HG03439 (cell line): ENCODE results near the gene C11orf21.
"Not testable (repeated sequence)": the region's sequence is repeated elsewhere in the genome, so short reads cannot be mapped to it uniquely, and the experiment has no call there.

Experiments
- ATAC-seq: cut with Tn5 transposase; IDR thresholded peaks from one replicate; pipeline ENCODE4 v1.9.1; 2021; ENCODE audit warnings: mild to moderate bottlenecking, moderate library complexity; ENCODE audit not compliant: unreplicated experiment

Gene C11orf21

DNA sequence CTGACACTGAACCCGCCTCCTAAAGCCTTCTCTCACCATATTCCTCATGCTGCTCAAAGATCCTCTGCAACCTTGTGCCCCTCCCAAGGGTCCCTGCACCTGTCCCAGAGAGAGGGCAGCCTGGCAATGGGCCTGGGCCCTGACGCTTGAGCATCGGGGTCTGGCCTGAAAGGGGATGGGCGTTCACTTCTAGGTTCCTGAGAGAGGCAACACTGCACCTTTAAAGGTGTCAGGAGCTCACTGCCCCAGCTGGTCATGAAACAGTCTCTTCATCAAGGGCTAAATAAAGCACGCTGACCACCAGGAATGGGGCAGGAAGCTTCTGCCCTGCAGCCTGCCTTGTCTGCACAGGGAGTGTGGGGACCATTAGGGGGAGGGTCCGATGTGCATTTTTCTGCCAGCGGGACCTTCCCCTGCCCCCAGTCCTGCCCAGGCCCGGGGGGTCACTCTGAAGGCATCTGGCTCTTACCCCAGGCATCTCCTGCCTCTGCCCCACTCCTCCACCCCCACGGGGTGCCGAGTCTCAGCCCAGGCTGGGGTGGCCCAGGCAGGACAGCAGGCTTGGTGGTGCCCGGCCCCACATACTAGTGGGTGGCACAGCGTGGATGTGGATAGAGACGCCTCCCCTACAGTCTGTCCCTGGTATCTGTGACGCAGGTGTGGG is 3.5 kb downstream of the C11orf21 start:
- no peak for ATAC-seq

DNA sequence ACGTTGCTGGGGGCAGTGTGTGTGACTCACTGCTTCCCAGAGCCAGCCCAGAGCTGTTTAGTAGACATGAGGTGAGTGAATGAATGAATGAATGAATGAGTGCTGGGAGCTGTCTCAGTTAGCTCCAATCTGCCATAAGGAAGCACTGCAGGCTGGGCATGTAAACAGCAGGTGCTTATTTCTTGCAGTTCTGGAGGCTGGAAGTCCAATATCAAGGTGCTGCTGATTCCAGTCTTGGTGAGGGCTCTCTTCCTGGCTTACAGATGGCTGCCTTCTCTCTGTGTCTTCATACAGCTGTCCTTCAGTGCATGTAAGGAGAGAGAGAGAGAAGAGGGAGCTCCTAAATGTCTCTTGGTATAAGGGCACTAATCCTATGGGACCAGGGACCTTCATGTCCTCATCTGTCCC is 4.1 kb downstream of the C11orf21 start:
- no peak for ATAC-seq

DNA sequence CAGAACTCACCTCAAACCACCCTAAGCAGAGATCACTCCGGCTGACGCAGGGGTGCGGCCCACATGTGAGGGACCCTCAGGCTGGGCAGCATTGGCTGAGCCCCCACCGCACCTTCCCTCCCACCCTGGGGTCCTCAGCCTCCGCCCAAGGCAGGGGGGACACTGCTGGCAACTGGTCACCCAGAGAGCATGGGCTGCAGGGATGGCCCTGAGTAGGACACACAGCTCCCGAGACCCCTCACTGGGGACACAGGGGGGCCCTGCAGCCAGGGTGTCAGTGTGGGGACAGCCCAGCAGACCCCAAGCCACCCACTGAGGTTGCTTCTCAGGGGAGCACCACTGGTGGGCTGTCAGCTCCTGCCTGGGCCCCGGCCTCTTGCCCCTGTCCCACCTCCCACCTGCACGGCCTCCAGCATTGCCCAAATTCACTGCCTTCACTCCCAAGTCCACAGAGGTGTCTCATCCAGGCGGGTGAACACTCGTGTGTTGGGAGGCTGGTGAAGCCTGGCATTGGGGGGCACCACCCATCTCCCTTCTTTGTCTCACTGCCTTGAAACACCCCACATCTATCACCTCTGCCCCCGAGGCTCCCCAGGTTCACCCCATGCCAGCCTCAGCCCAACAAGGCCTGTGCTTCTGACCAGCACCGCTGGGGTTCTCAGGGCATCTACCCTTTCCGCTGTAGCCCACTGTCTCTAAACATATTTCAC is 4.7 kb downstream of the C11orf21 start:
- no peak for ATAC-seq

DNA sequence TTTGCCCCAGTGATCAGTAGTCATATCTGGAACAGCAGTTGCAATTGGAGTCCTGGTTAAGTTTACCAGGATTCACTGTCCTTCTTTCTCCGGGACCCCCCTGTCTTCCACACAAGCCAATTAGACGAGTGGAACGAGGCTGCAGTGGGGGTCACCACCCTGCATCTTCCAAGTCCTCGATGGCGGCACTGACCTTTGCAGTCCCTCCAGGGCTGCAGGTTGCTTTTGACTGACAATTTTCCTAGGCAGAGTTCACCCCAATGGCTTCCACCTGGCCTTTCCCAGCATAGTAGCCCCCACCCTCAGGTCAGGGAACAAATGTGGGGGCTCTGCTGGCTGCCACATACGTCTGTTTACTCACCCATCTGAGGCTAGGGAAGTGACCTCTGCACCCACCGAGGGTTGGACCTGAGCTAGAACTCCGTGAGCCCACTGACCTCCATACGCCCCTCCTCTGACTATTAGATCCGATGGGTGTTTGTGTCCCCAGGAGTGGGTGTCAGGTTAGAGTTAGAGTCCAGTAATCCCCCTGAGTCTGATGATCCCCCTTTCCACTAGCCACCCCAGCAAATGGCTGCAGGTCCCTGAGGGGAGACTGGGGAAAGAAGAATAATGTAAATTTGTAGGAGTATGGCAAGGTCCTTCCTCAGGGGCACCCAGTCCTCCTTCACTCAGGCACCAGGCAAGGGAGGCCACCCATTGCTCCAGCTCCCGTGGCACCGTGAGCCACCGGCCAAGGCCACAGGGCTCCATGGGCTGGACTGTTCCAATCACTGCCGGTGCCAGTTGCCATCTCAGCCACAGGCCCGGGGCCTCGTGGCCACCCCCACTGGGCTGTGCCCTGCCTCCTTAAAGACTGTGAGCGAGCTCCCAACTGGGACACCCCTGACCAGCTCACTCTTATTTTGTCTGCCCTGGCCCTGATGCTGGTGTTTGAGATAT is 5.5 kb downstream of the C11orf21 start:
- no peak for ATAC-seq

DNA sequence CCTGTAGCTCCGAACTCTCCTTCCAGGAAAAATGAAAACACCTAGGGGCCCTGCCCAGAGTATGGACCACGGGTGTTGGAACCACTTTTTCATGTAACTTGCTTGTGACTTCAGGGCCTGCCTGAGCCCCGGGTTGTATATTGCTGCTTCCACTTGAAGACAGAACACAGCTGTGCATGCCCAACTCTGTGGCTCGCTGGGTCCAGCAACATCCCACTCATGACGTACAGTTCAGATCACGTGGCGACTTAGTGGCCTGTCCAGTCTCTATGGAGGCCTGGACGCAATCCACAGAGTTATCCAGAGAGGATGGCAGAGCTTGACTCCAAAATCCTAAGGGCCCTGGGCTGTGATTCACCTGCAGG is 6.8 kb downstream of the C11orf21 start:
- ATAC-seq, result no peak

DNA sequence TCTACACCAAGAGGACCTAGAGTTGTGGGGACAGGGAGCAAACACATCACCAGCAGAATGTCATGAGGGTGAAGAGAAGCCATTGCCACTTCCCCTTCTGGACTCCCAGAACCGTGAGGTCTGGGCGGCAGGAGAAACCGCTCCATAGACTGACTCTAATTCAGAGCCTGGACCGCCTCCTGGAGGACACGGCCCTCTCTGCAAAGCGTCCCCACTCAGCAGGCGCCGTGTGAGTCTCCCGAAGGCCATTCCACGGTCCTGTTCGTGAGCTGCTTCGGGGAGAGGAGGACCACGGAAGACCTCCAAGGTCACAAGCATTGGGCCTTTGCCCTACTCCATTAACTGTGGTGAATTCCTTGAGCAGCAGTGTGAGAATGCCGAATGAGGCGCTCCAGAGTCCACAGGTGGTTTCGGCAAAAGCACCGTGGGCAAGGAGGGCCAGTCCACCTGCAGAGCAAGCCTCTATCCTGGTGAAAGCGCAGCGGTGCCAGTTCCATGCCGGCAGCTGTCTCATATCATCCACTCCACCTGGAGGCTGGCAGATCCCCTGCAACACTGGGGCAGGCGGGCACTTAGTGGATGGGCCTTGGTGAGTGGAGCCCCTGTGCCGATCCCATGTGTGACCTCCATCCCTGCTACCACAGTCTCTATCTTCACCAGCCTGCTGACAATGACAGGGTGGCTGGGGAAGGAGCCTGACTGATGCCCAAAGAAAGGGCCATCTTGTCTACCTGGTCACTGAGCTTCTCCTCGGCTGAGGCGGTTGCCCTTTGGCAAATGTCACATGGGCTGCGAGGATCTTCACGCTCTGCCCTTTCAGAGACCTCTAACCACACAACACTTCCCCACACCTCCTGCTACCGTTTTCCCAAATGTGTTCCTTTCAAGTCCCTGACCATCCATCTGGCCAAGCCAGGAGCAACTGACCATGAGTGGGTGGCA is 7.5 kb downstream of the C11orf21 start:
- ATAC-seq, result no peak

DNA sequence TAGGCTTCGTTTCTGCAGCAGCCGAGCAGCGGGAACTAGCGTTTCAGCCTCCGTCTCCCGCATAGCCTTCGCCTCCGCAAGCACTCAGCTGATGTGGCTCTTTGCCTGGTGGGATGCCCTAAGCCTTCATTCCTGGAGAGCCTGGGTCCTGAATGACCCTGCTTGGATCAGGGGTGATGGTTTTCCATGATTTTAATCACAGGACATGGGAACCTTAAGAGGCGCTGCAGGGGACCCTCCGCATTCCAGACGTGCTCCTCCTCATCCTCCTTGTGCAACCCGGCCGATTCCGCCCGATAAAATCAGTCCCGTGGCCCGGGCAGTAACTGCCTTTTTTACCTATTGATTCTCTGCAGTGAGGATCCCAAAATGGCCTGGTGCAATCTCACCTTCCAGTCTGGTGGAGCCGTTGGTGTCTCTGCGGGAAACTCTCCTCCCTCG is 8.2 kb downstream of the C11orf21 start:
- no peak for ATAC-seq

DNA sequence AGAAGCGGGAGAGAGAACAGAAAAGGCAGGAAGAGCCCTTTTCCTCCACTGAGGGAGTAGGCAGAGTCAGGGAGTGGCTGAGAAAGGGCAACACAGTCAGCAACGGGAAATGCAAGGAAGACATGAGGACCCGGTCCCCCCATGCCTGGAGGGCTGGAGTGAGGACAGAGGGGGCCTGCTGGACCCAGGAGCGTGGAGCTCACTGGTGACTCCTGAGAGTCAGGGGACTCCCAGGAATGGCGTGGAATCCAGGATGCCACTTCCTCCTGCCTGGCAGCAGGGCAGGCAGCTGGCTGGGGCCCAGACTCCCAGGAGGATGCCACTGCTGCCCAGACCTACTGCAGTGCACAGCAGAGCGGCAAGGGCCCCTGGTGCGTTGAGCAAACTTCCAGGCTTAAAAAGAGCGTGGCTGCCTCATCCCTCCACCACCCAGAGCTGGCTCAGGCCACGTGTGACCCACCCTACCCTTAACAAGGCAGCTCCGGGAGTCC is 11.3 kb downstream of the C11orf21 start:
- no peak for ATAC-seq

DNA sequence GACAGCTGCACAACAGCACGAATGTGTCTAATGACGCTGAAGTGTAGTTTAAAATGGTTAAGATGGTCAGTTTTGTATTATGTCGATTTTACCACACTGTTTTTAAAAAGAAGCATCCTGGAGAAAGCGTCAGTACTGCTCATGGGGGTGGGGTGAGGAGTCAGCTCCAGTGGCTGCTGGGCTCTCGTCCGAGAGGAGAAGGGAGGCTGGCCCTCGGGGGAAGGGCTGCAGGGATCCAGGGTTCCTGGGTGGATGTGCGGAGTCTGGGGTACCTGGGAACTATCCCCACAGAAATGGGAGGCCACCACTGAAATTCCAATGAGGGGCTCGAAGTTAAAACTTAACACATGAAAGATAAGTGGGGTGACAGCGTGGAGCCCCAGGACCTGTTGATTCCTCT is 11.9 kb downstream of the C11orf21 start:
- ATAC-seq, result no peak

DNA sequence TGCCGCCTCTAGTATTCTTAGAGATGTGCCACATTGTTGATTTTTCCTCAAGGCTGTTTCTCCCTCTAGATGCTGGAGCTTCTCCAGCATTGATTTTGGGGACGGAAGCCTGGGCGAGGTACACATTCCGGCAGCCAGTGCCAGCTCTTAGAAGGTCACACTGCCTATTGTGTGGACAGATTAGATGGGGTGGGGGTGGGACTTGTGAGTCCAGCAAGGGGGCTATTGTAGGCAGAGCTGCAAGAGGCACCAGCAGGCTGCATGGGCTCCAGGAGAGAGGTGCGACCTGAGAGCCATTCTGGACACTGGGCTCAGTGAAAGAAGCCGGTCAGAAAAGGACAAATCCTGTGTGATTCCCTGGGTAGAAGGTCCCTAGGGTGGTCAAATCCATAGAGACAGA is 12.4 kb downstream of the C11orf21 start:
- no peak for ATAC-seq

DNA sequence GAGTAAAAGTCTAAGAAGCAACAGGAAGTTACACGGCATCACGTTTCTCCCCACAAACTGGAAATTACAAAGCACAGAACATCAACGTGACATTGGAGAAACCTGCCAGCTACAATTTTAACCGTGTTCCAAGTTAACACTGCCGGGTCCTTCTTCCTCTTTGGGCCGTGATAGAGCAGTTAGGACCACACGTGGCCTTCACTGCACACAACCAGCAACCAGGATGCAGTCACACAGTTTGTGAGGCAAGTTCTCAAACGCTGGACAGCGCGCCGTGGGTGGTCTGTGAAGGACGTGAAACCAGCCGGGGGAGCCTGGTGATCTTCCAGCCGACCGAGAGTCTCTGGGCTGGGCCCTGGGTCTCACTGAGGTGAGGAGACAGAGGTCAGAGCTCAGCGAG is 14.6 kb downstream of the C11orf21 start:
- no peak for ATAC-seq

DNA sequence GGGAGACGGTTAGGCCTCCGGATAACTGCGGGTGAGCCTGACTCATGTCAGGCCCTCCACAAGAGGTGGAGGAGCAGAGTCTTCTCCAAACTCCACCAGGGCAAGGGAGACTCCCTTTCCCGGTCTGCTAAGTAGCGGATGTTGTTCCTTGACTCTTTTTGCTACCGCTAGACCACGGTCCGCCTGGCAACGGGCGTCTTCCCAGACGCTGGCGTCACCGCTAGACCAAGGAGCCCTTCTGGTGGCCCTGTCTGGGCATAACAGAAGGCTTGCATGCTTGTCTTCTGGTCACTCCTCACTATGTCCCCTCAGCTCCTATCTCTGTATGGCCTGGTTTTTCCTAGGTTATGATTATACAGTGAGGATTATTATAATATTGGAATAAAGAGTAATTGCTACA is 15.4 kb downstream of the C11orf21 start:
- ATAC-seq, result not testable (repeated sequence)

DNA sequence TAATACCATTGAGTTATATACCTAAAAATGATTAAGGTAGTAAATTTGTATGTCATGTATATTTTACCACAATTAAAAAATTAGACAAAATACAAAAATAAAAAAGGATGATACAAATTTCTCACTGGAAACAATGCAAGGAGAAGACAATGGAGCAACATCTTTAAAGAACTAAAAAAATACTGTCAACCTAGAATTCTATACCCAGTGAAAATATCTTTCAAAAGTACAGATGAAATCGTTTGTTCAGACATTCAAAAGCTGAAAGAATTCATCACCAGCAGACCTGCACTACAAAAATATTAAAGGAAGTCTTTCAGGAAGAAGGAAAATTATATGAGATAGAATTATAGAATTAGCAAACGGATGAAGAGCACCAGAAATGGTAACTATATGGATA is 21.5 kb downstream of the C11orf21 start:
- ATAC-seq, result no peak

DNA sequence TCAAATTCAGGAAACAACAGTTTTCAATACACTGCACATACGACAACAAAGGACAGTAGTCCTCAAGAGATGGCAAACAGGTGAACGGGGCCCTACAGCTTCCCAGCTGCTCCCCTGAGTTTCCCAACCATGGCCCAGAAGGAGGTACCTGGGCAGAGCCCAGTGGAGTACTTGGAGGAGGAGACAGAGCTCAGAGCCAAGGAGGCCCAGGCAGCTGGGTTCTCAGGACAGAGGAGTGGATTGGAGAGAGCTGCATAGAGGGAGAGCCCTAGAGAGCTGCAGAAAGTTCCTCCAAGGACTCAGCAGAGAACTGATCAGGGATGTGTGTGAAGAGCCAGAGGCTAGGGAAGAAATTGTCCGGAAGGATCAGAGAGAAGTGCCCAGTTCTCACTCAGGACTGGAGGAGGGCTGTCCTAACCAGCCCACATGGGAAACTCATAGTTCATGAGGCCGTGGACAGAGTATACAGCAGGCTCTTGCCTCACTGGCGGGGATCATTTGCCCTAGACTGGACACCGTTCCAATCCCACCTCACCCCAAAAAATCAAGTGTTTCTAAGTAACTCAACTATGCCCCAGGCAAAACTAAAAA is 23.7 kb downstream of the C11orf21 start:
- ATAC-seq, result no peak

DNA sequence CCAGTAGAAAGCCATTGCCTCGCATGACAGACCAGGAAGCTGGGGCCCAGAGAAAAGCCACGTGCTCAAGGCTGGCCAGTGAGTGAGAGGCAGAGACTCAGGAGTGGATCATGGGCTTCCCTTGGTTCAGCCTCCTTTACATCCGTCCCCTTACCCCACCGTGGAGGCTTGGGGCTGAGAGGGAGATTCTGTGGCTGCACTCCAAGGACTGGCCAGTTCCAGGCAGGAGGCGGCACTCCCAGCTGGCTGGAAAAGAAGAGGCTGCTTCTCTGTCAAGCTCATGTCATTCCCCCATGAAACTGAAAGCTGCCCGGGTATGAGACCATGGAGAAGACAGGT is 24.7 kb downstream of the C11orf21 start:
- no peak for ATAC-seq

DNA sequence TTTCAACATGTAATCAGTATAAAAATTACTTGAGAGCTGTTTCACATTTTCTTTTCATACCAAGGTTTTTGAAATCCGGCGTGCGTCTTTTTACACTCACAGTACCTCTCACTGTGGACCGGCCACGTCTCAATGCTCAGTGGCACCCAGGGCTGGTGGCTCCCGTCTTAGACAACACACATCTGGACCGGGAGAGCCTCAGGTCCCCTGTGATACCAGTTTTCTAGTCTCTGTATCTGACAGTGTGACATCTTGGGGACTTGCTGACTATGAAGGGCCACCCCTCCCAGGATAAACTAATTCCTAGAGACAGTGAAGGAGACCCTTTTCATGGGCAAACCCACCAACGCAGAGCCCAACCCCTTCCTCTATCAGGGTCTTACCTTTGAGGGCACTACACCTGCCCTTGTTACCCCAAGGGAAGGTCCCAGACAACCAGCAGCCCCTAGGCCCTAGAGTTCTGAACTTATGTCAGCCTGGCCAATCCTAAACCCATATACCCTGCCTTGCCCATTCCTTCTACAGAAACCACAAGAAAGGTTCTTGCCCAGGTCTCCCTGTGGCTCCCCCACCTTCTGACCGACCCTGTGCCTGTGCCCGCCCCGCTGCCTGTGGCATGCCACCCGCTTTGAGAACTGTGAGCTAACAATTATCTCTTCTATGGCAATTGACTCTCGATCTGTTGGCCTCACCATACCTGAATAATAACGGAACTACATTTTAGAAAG is 25.3 kb downstream of the C11orf21 start:
- ATAC-seq, result no peak

DNA sequence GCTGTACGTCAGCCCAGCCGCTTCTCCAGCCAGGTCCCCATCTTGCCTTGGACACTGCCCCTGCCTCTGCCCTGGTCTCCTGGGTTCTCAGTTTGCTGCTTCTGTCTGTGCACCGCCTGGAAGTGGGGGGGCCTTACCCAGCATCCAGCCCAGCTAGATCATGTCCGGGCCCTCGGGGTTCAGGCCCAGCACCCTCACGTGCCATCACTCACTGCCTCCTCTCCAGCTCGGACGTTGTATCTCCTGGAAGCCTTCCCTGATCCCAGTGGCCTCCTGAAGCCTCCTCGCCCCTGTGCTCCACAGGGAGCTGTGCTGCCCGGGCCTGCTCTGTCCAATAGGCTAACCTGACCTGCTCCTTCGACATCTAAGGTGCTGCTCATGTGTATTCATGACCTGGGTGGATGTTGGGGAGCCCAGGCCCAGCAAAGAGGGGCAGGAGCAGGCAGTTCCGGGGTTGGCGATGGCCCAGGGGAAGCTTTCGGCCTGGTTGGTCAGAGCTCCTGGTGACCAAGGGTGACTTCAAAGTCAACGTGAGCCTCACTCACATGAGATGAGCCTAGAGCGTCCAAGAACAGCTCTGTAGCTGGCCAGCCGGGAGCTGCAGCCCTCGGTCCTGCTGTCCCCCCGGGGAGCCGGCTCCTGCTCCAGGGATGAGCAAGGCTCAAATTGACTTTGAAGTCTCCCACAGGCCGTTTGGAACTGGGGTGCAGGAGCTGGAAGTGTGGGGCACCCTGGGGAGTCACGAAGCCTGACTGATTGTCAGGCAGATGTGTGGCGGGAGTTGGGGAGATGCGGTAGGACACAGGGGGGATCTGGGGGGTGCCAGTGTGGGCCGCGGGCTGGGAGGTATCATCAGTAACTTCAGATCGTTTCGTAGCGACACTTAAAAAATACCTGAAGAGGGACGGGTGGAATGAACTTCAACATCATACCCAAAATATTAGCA is 26.1 kb downstream of the C11orf21 start:
- ATAC-seq, result no peak

DNA sequence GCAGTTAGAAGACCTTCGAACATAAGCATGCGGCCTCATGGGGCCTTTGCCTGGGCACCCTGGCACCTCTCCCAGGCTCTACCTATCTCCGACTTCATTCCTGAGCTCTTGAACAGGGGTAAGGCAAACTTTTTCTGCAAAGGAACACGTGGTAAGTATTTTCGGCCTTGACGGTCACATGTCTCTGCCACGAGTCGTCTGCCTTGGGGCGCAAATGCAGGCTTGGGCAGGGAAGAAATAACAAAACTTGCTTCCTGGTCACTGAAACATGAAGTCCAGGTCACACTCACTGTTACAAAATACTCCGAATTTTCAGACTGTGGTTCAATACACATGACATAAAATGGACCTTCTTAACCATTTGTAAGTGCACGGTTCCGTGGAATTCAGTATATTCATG is 27.9 kb downstream of the C11orf21 start:
- ATAC-seq, result no peak
